Lung (tissue), 12 donors: Measurements from ENCODE around the gene TFR2. TPM values are rescaled to one million over a fixed set of nuclear protein-coding genes. Genes with fewer than 3 reads are reported as not detected.
A peak's percentile ranks its signal among the peaks of the same experiment; 100 is the strongest.

Source experiments
- ATAC-seq: fragments of 200-7000 bp; cut with Tn5 transposase; one replicate; pipeline ENCODE4 v1.9.1; 2020; ENCODE audit warnings: moderate number of reproducible peaks; ENCODE audit not compliant: insufficient read depth, low FRiP score
- DNase-seq, 3 donors: peaks; one replicate each; pipeline ENCODE4 v3.0.0-alpha.2; 2013 to 2017
- H3K27ac ChIP-seq, 2 donors: one replicate each; pipeline ENCODE4 v1.5.1; 2013; ENCODE audit warnings: mild to moderate bottlenecking in 2 of 2, moderate library complexity in 2 of 2, control low read depth in 1 of 2, inconsistent platforms in 1 of 2, low read depth in 1 of 2, low read length in 1 of 2
- H3K27me3 ChIP-seq, 3 donors: one replicate each; pipeline ENCODE4 v1.5.1; 2013; ENCODE audit warnings: low read length in 2 of 3; ENCODE audit not compliant: control insufficient read depth in 3 of 3, insufficient read depth in 3 of 3
- H3K36me3 ChIP-seq, 4 donors: one replicate each; pipeline ENCODE4 v1.5.1; 2013; ENCODE audit warnings: low read length in 4 of 4, mild to moderate bottlenecking in 1 of 4, moderate library complexity in 1 of 4; ENCODE audit not compliant: control insufficient read depth in 4 of 4, insufficient read depth in 4 of 4
- H3K4me1 ChIP-seq, 5 donors: one replicate each; pipeline ENCODE4 v1.5.1; 2013; ENCODE audit warnings: low read length in 5 of 5, mild to moderate bottlenecking in 2 of 5, moderate library complexity in 1 of 5; ENCODE audit not compliant: control insufficient read depth in 5 of 5, insufficient read depth in 5 of 5
- H3K4me3 ChIP-seq: one replicate; pipeline ENCODE4 v1.5.1; 2013; ENCODE audit warnings: mild to moderate bottlenecking, control low read depth, moderate library complexity
- H3K9ac ChIP-seq, 2 donors: one replicate each; pipeline ENCODE4 v1.5.1; 2013; ENCODE audit warnings: low read length in 2 of 2, control low read depth in 1 of 2; ENCODE audit not compliant: insufficient read depth in 1 of 2
- H3K9me3 ChIP-seq, 4 donors: one replicate each; pipeline ENCODE4 v1.5.1; 2013; ENCODE audit warnings: low read length in 3 of 4, mild to moderate bottlenecking in 1 of 4, moderate library complexity in 1 of 4; ENCODE audit not compliant: control insufficient read depth in 4 of 4, insufficient read depth in 3 of 4
- CTCF ChIP-seq: IDR thresholded peaks from 2 replicates; pipeline ENCODE4 v1.5.1; 2012; ENCODE audit warnings: mild to moderate bottlenecking; ENCODE audit errors: control extremely low read depth, extremely low read depth
- WGBS, 2 donors: extraction: QIAGEN DNeasy Blood & Tissue Kit; methylation state at CpG; one replicate each; pipeline ENCODE4 v1.1.7; 2013; 5-methylcytosine and 5-hydroxymethylcytosine counted together
- polyA plus RNA-seq, 2 donors: library from polyadenylated mRNA; stranded (reverse); fragments of 200-250 nt; gene quantifications; one replicate each; pipeline ENCODE4 v1.2.1, GENCODE V29; 2013
- total RNA-seq, 2 donors: library from RNA; depleted of rRNA in 1 of 2; stranded (reverse); fragments of >200 nt in 1 of 2; gene quantifications; one replicate each; pipeline ENCODE4 v1.2.1, GENCODE V29; 2014 to 2021
- donor health status: control.
- donor health status: control.
- donor health status: Bipolar disorder and iron deficiency.
- donor health status: healthy.
- donor health status: DM: yes; HTN: yes; CAD: no.

The TFR2 gene
- total and polyA plus RNA-seq, 4 donors: 0.33 to 2.1 (median 1.3) TPM

GRCh38 chr7:100590077-100590737 lies 51.1 kb downstream of the TFR2 start:
- H3K27me3 ChIP-seq: no peaks in the 10 kb centered on the region
- peak; percentile 80 to 86 (median 81) for DNase-seq
- H3K4me1 ChIP-seq: peaks cover 0 to 20% (median 3%) of the 10 kb centered on the region in 5 donors
- WGBS, 2 donors: 27 to 32% methylated on average over 20 of the region's 20 CpGs
- no peak for ATAC-seq
- no peaks in the 10 kb centered on the region for H3K36me3 ChIP-seq
- TF ChIP-seq CTCF: no peak
- no peak overlapping the region for H3K4me3 ChIP-seq
- H3K9me3 ChIP-seq: no peaks in the 10 kb centered on the region
- H3K9ac ChIP-seq: peak overlapping the region in 1 of 2 donors; percentile 46
- H3K27ac ChIP-seq: no peak overlapping the region

- ATAC-seq (no peak), DNase-seq (peak; percentile 61 to 74 (median 62))
- TF ChIP-seq CTCF: no peak
- H3K36me3 ChIP-seq: no peaks in the 10 kb centered on the region
- H3K9me3 ChIP-seq: no peaks in the 10 kb centered on the region
- WGBS, 2 donors: 55 to 56% methylated on average over 7 of the region's 7 CpGs
- H3K27ac ChIP-seq: no peak overlapping the region
- peak overlapping the region in 1 of 2 donors; percentile 46 for H3K9ac ChIP-seq
- H3K27me3 ChIP-seq: no peaks in the 10 kb centered on the region
- H3K4me1 ChIP-seq: peaks cover 0 to 28% (median 3%) of the 10 kb centered on the region in 5 donors
- no peak overlapping the region for H3K4me3 ChIP-seq
Measured at GRCh38 chr7:100589341-100589947, 51.9 kb downstream of the TFR2 start.

GRCh38 chr7:100588438-100588837 lies 52.9 kb downstream of the TFR2 start:
- no peak overlapping the region for H3K27ac ChIP-seq
- peak; percentile 28 for TF ChIP-seq CTCF
- H3K4me1 ChIP-seq: peaks cover 0 to 35% (median 8%) of the 10 kb centered on the region in 5 donors
- ATAC-seq (no peak), DNase-seq (peak in 2 of 3 donors; percentile 24 to 58)
- no peak overlapping the region for H3K4me3 ChIP-seq
- WGBS, 2 donors: 65 to 75% methylated on average over 1 of the region's 1 CpG
- H3K36me3 ChIP-seq: no peaks in the 10 kb centered on the region
- H3K27me3 ChIP-seq: no peaks in the 10 kb centered on the region
- no peaks in the 10 kb centered on the region for H3K9me3 ChIP-seq
- H3K9ac ChIP-seq: no peak overlapping the region
